Ramos (cell line): ENCODE data around the gene SFSWAP.

Experiments used
- in situ Hi-C: fragments of 300-500 bp; cut with MboI; formaldehyde crosslinking; loops from one replicate; pipeline ENCODE4 v1.14.3; 2022; ENCODE audit warnings: low sequenced_read_pairs; ENCODE audit not compliant: unreplicated experiment

The SFSWAP gene

GRCh38 chr12:131845121-131845520 lies 134.2 kb downstream of the SFSWAP start:
- in situ Hi-C loops: no loop called here

- in situ Hi-C loops: no loop called here
Observed at GRCh38 chr12:131847456-131847855, 136.6 kb downstream of the SFSWAP start.

- in situ Hi-C loops: no loop called here
Observed at GRCh38 chr12:131848753-131849152, 137.9 kb downstream of the SFSWAP start.
